Measurements from ENCODE around the gene TRAPPC5. TPM values are rescaled to one million over a fixed set of nuclear protein-coding genes. Genes with fewer than 3 reads are reported as not detected.

TRAPPC5 gene
- total RNA-seq, 4 donors from 2014 or later: 15.1 to 63.5 (median 34.4) TPM

- WGBS, 2 donors (ENCODE audit: low coverage in 1 of 2): 14 to 44% methylated on average over 5 to 42 of the region's 43 CpGs
- intact Hi-C loops (cut with DNase I; ENCODE audit: low total_unique reads): loop anchor here (10.0 kb wide), 1 partner anchor 587 kb away; no protein-coding TSS in a partner anchor
- peak; percentile 82 for DNase-seq
- peak overlapping the region; percentile 76 to 98 (median 94) for H3K4me3 ChIP-seq
- TF ChIP-seq POLR2AphosphoS5 (IDR thresholded peaks at IDR 0.05) (no peak), EP300 (IDR thresholded peaks at IDR 0.05; ENCODE audit: low read depth) (no peak), POLR2A (IDR thresholded peaks at IDR 0.05) (no peak), CTCF (IDR thresholded peaks at IDR 0.05) (peak; percentile 34 to 77 (median 56))
- peaks cover 0 to 14% (median 9%) of the 10 kb centered on the region in 4 donors for H3K4me1 ChIP-seq
- no peaks in the 10 kb centered on the region for H3K9me3 ChIP-seq
- in situ Hi-C loops (cut with MboI; ENCODE audit: low pct_ligation_motif_present in 1 of 4, low pct_unique_long_range_greater_than_20kb in 1 of 4, low sequenced_read_pairs in 3 of 4): loop anchor here in 1 of 4 donors (10.0 kb wide), 1 partner anchor 117 kb away; no protein-coding TSS in a partner anchor
- H3K27me3 ChIP-seq: peaks cover 16% of the 10 kb centered on the region
- H3K27ac ChIP-seq: peak overlapping the region; percentile 84 to 90 (median 89)
- H3K36me3 ChIP-seq: no peaks in the 10 kb centered on the region
These were observed 924 bp downstream of the TRAPPC5 start for GRCh38 chr19:7681340-7682174.

DNA sequence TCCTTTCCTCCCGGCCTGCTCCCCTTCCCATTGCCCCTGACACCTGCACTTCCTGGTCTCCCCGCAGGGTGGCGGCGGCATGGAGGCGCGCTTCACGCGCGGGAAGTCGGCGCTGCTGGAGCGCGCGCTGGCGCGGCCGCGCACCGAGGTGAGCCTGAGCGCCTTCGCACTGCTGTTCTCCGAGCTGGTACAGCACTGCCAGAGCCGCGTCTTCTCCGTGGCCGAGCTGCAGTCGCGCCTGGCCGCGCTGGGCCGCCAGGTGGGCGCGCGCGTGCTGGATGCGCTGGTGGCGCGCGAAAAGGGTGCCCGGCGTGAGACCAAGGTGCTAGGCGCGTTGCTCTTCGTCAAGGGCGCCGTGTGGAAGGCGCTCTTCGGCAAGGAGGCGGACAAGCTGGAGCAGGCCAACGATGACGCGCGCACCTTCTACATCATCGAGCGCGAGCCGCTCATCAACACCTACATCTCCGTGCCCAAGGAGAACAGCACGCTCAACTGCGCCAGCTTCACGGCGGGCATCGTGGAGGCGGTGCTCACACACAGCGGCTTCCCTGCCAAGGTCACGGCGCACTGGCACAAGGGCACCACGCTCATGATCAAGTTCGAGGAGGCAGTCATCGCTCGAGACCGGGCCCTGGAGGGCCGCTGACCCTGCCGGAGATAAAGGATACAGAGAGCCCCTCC is 1.7 kb downstream of the TRAPPC5 start:
- Histone ChIP-seq H3K36me3 (no peaks in the 10 kb centered on the region), H3K27ac (peak overlapping the region in 2 of 4 donors; percentile 89), H3K4me1 (peaks cover 0 to 14% (median 9%) of the 10 kb centered on the region in 4 donors), H3K4me3 (peak overlapping the region in 2 of 4 donors; percentile 93 to 94), H3K9me3 (no peaks in the 10 kb centered on the region), H3K27me3 (peaks cover 11% of the 10 kb centered on the region)
- intact Hi-C loops (cut with DNase I; ENCODE audit: low total_unique reads) (loop anchor here (10.0 kb wide), 1 partner anchor 588 kb away; no protein-coding TSS in a partner anchor), in situ Hi-C loops (cut with MboI; ENCODE audit: low pct_ligation_motif_present in 1 of 4, low pct_unique_long_range_greater_than_20kb in 1 of 4, low sequenced_read_pairs in 3 of 4) (loop anchor here in 1 of 4 donors (10.0 kb wide), 1 partner anchor 118 kb away; no protein-coding TSS in a partner anchor)
- TF ChIP-seq POLR2A (IDR thresholded peaks at IDR 0.05) (no peak), POLR2AphosphoS5 (IDR thresholded peaks at IDR 0.05) (no peak), EP300 (IDR thresholded peaks at IDR 0.05; ENCODE audit: low read depth) (no peak), CTCF (IDR thresholded peaks at IDR 0.05) (no peak)
- no peak for DNase-seq
- WGBS, 2 donors (ENCODE audit: low coverage in 1 of 2): 94% methylated on average over 74 of the region's 74 CpGs; no CpG with 5 or more reads in 1 of the 2 donors

- TF ChIP-seq CTCF (IDR thresholded peaks at IDR 0.05) (no peak), POLR2AphosphoS5 (IDR thresholded peaks at IDR 0.05) (no peak), EP300 (IDR thresholded peaks at IDR 0.05; ENCODE audit: low read depth) (no peak), POLR2A (IDR thresholded peaks at IDR 0.05) (no peak)
- intact Hi-C loops (cut with DNase I; ENCODE audit: low total_unique reads): loop anchor here (10.0 kb wide), 1 partner anchor 591 kb away; no protein-coding TSS in a partner anchor
- Histone ChIP-seq H3K27ac (no peak overlapping the region), H3K9me3 (no peaks in the 10 kb centered on the region), H3K27me3 (no peaks in the 10 kb centered on the region), H3K36me3 (no peaks in the 10 kb centered on the region), H3K4me1 (peaks cover 0 to 14% (median 7%) of the 10 kb centered on the region in 4 donors), H3K4me3 (no peak overlapping the region)
- in situ Hi-C loops (cut with MboI; ENCODE audit: low pct_ligation_motif_present in 1 of 4, low pct_unique_long_range_greater_than_20kb in 1 of 4, low sequenced_read_pairs in 3 of 4): loop anchor here in 1 of 4 donors (10.0 kb wide), 1 partner anchor 121 kb away; no protein-coding TSS in a partner anchor
- 62 to 100% methylated on average over 1 to 19 of the region's 19 CpGs for WGBS, 2 donors (ENCODE audit: low coverage in 1 of 2)
- no peak for DNase-seq
These were observed 5.2 kb downstream of the TRAPPC5 start for GRCh38 chr19:7685546-7686445.

Measured in transverse colon (tissue), 4 donors.